ENCODE measurements around the gene AMIGO3.
"Not testable (repeated sequence)": the region's sequence is repeated elsewhere in the genome, so short reads cannot be mapped to it uniquely, and the experiment has no call there.

AMIGO3 gene

DNA sequence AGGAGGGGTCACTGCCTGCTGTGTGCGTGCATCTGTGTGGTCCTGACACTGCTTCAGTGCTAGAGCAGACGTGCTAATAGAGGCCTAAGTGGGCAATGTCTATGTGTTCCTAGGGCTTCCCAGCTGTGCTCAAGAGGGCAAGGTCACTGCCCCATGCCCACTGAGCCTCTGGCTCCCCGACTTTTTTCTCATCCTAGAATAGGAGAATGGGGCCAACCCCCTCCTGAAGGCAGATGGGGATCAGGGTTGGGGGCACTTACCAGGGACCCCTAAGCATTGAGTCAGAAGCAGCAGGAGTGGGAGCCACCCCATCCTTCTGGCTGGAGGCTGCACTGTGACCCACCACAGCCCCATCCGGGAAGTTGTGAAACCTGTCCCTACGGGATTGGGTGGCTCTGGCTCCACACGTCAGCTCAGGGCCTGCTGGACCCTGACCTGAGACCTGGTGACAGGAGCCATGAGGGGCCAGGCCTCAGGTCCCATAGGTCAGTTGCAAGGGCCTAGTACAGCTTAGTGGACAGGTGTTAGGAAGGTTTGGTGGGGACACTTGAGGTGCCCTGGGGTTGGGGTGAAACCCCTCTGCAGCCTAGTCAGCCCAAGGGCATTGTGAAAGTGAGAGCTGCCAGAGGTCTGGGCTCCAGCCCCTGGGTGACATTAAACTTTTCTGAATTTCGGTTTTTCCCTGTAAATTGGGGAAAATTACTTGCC, 31.0 kb downstream of the AMIGO3 start:
- not testable (repeated sequence) for DNase-seq (ENCODE audit: low spot score)

DNA sequence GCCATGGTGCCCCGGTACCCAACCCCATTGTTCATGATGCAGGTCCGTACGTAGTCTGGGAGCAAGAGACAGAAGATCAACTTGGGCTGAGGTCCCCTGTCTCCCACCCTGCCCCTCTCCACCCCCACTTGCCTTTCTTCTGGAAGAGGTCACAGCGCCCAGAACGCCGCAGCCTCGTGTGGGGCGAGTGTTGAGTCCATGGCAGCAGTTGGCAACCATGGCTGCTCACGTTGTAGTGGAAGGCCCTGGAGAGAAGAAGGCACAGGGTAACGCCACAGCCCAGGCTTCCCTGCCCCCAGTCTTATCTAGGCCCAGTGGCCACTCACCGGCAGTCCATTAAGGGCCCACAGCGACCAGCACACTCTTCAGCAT, 32.1 kb downstream of the AMIGO3 start:
- not testable (repeated sequence) for DNase-seq (ENCODE audit: low spot score)

DNA sequence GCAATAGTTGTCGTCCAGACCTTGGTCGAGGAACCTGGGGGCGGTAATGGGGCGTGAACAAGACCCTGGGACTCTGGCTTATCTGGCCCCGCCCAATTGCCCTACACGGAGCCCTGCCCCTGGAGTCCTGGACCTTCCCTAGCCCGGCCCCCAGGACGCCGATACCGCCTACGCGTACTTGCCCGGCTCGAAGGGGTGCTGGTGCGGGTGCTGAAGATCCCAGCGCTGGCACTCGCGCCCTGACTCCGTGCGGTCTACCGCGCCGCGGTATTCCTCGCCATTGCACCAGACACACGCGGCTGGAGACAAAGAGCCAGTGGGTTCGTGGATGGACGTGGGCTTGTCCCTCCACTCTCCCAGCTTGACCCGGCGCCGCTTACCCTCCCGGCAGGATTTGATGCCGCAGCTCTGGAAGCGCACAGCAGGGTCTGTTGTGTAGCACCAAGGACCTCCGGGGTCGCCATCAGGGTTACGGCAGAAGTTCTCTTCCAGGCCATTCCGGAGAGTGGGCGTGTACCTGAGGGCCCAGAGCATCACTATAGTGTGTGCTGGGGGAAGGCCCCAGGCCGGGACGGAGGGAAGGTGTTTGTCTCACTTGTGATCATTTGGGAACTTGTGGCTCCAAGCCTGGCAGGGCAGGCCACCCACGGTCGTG, 32.6 kb downstream of the AMIGO3 start:
- DNase-seq (ENCODE audit: low spot score) = peak; percentile 17

DNA sequence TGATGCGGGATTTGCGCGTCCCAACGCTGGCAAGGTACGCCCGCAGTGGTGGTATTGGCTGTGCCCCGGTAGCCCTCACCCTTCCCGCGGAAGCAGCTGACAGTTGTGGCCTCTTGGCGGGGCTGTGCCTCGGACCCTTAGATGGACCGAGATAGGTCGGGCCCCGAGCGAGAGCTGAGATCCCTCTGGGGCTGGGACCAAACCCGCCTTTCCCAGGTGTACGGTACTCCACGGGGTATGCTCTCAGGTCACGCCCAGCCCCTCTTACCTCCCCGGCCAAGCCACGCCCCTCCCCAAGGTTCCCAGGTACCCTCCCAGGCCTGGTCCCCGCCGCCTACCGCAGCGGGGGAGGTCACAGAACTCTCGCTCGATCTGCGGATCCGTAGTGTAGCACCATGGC, 33.1 kb downstream of the AMIGO3 start:
- DNase-seq (ENCODE audit: low spot score) = not testable (repeated sequence)

DNA sequence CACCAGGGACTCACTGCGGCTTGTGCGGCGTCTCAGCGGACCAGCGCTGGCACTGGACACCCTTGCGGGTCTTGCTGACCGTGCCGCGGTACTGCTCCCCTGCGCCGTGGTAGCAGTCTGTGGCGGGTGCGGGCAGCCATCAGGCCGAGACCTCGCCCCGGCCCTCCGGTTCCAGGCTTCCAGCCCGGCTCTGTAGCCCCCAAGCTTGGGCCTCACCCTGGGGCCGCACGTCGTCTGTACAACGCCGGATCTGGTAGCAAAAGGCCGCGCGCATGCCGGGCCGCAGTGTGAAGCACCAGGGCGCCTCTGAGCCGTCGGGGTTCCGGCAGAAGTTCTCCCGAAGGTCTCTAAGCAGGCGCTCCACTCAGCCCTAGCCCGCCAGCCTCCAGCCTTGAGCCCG, 33.6 kb downstream of the AMIGO3 start:
- not testable (repeated sequence) for DNase-seq (ENCODE audit: low spot score)

DNA sequence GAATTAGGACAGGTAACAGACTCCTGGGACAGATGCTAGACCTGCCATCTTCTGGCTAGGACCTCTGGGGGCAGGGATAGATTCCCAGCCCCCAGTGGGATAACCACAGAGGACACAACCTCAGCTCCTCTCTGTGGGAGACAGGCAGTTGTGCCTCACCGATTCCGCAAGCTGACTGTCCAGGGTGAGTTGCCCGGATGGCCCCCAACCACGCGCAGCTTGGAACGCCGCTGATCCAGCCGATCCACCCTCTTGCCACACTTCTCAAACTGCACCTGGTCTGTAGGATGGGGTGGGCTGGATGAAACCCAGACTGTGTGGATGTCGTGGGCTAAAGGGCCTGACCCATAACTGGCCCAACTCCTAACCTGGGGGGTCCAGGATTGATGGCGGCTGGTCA, 34.4 kb downstream of the AMIGO3 start:
- not testable (repeated sequence) for DNase-seq (ENCODE audit: low spot score)

DNA sequence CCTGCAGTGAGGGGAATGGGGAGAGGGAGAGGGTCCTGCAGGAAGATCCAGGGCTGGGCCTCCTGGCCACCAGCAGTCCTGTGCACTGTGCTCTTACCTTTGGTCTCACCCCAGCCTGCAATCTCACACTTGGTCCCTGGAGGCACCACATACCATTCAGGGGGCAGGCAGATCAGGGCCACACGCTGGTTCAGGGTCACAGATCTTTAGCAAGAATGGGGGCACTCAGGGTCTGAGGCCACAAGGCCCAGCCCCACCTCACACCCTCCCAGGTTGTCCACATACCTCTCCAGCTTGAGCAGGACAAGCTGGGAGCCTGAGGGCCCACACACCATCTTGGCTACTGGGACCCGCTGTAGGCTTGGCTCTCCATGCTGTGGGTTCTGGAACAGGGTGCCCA, 35.0 kb downstream of the AMIGO3 start:
- DNase-seq (ENCODE audit: low spot score) = not testable (repeated sequence)

DNA sequence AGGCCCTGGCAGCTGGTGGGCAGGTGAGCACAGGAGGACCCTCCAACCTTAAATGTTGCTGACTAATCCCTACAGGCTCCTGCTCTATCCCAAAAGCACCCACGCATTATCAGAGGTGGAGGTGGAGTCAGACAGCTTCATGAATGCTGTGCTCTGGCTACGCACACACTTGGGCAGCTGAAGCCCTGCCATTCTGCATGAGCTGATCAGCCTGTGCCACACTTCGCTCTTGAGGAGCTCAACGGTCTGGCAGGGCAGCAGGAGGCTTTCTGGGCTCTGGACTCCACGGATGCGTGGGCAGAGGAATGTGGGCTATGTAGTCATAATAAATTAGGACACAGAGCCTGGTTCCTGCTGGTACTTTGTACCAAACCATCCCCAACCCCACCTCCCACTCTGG, 36.3 kb downstream of the AMIGO3 start:
- no peak for DNase-seq (ENCODE audit: low spot score)

DNA sequence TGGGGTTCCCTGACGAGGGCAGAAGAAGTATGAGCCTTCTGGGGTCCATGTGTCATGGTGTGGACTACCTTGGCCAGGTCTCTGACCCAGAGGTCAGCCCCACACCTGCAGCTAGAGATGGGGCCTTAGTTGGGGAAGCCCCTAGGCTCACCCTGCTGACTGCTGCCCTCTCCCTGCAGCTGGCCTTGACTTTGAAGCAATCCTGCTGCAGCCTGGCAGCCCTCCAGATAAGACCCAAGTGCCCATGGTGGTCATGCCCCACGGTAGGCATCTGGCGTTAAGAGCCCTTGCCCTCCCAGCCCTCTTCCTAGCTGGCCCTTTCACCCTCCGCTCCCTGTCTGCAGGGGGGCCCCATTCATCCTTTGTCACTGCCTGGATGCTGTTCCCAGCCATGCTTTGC, 37.9 kb downstream of the AMIGO3 start:
- no peak for DNase-seq (ENCODE audit: low spot score)

DNA sequence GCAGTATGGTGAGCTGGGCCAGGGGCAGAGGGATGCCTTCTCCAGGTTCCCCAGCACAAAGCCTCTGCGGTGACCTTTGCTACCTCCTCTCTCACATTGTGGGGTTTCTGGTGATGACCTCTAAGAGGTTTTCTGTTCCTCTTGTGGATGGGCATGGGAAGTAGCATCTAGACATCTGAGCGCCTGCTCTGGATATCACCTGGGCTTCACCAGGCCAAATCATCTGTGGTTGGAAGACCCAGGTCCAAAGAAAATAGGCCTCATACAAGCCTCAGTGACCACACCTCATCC, 38.3 kb downstream of the AMIGO3 start:
- DNase-seq (ENCODE audit: low spot score) = no peak

DNA sequence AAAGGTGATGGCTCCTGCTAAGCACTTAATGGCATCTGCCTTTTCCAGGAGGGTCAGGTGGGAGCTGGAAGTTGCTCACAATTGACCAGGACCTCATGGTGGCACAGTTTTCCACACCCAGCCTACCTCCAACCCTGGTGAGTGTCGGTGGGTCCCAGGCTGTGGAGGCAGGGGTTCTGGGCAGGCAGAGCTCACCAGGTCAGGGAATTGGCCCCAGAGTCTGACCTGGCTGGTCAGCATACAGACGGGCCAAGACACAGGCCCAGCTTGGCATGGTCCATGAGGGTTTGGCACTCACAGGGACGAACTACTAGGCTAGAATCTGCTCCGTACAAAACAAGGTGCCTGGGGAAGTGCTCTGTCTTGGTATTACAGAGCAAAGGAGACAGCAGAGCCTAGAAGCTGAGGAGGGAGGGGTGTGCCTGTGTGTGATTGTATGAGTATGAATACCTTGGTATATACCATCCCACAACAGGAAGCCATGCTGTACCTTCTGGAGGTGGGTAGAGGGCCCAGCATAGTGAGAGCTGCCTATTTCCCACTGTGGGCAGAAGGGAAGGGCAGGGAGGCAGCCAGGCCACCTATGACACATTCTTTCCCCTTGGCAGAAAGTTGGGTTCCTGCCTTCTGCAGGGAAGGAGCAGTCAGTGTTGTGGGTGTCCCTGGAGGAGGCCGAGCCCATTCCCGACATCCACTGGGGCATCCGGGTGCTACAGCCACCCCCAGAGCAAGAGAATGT, 38.8 kb downstream of the AMIGO3 start:
- DNase-seq (ENCODE audit: low spot score) = no peak

DNA sequence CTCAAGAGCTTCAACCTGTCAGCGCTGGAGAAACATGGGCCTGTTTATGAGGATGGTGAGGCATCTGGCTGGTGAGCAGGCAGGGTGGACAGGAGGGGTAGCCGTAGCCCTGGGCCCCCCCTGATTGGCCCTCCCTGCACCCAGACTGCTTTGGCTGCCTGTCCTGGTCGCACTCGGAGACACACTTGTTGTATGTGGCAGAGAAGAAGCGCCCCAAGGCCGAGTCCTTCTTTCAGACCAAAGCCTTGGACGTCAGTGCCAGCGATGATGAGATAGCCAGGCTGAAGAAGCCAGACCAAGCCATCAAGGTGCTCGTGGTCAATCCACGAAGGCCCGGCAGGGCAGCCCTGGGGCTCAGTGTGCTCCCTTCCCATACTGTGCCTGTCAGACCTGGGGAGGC, 43.6 kb downstream of the AMIGO3 start:
- no peak for DNase-seq (ENCODE audit: low spot score)

DNA sequence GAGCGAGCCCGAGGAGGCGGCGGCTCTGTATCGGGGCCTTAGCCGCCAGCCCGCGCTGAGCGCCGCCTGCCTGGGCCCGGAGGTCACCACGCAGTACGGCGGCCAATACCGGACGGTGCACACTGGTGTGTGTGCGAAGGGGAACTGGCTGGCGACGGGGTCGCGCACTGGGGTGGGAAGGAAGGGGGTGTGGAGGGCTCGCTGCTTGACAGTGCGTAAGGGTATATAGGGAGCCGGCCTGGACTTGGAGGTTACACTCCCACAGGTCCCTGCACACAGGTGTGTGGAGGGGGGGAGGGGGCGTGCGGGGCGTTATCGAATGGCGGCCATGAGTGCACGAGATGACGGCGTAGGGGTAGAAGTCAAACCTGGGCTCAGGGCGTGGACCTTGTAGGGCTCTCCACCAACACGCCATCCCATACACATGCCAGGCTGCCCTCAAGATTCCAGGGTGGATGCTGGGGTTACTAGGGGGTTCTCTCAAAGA, 44.9 kb downstream of the AMIGO3 start:
- no peak for DNase-seq (ENCODE audit: low spot score)

DNA sequence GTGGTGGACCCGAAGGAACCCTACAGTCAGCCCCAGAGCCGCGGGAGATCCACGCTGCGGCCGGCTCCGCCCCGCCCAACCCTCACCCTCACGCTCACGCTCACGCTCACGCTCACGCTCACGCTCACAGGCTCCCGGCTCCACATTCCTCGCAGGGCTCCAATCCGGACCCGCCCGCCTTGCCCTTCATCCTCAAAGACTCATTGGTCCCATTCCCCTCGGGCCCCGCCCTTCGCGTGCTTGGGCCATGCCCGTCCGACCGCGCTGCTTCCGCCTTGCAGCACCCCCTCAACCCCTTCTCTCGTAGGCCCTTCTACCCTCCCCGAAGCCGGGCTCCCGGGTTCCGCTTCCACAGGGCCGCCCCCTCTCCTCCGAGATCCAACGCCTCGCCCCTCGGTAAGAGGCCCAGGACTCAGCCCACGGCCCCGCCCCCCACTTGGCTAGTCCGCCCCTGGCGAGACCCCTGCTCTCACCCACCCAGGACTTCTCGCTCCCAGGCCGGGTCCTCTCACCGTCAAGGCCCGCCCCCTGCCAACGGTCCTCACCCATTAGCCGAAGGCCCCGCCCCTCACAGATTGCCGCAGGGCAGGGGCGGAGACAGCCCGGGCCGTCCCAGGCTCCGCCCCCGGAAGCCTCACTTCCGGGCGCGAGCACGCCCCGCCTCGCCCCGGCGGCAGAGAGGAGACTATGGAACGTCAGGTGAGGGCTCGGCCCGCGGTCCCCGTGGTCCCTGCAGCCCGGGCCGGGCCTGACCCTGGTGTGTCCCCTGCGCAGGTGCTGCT, 45.6 kb downstream of the AMIGO3 start, which contains the start of gene APEH:
APEH (plus strand) TSS at position 637 of the 782 bp plus-strand sequence; CDS start at position 688, 51 bp downstream.
- DNase-seq (ENCODE audit: low spot score) = peak; percentile 98

DNA sequence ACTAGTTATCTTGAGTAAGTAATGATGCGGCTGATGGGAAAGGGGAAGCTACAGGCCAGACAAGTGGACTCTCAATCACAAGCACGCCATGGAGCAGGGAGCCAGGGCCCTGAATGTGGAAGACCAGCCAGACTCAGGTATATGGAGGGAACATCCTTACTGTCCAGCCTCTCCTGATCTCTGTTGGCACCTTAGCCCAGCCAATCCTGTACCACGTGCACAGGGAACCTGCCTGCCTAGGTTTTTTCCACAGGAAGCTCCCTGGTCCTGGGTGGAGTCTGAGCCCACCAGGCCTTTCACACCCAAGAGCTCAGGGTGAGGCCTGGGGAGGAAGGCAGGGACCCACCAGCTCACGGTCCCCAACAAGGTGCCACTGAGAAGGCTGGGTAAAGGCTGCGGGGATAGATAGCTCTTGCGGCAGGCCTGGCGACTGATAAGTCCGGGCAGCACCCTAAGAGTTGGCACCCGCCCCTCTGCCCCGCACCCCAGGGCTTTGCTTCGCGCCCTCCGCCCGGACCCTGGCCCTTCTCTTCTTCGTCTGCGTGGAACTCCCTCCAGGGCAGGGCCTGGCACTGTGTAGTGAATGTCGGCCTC, 46.3 kb downstream of the AMIGO3 start:
- peak; percentile 56 for DNase-seq (ENCODE audit: low spot score)

DNA sequence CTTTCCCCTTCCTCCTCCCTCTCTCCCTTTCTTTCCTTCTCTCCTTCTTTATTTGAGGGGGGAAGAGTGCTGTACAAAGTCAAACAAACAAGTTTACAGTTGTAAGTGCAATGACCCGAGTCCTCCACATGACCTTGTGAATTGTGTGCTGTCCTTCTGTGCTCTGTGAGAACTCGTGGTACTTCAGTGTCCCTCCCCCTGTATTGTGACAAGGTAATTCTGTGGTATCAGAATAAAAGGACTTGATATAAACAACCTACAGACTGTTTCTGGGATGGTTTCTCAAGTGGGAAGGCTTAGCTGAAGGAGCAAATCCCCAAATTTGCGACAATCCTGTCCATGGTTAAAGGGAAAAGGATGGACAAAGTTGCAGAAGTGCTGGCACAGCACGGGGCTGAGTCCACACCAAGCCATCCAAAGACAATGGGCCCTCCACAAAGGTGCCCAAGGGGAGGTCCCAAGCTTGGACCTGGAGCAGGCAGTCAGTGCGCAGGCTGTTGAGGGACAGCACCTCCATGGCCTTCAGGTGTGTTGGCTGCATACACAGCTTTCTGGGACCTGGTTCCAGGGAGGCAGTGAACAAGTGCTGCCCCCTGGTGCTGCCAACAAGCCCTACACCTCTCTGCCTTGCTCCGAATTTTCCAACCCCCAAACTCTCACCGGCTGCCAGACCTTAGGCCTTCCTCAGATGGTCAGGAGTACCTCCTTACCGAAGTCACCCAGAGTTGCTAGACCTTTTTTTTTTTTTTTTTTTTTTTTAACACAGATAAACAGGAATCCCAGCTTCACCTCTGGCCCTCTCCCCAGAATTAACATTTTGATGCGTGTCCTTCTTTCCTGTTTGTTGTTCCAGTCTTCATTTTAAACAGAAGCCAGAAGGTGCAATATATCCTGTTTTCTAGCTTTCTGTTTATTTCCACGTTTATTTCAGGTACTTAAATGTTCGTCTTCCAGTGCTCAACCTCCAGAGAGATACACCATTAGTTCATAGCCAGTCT, 47.9 kb downstream of the AMIGO3 start:
- DNase-seq (ENCODE audit: low spot score) = peak; percentile 65

DNA sequence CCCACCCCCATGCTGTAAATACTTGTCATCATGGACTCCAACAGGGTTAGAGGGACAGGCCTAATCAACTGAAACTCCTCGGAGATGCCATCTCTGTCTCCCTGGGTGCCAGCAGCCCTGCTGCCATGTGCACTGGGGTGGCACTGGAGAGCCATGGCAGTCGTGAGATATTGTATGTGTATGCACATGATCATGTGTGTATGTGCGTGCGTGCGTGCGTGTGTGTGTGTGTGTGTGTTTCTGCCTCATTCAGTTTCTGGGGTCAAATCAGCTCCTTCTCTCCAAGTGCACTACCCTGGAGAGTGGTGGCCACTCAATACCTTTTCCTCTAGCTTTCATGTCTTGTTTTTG, 48.6 kb downstream of the AMIGO3 start:
- DNase-seq (ENCODE audit: low spot score) = no peak

DNA sequence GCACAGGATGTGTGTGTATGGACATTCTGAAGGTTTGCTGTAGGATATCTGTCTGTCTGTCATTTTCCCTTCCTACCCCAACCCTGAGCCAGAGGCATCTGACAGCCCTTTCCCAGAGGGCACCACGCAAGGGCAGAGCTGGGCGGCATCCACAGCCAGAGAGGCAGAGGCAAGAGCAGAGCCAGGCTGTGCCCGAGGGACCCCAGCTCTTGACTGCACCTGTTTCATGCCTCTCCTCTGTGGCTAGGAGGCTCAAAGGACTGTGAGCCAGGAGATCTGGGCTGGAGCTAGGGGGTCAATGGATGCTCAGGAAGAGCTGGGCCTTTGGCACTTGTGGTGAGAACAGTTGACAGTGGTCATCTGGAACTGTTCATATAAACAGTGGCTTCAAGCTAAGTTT, 50.1 kb downstream of the AMIGO3 start:
- DNase-seq (ENCODE audit: low spot score) = no peak

DNA sequence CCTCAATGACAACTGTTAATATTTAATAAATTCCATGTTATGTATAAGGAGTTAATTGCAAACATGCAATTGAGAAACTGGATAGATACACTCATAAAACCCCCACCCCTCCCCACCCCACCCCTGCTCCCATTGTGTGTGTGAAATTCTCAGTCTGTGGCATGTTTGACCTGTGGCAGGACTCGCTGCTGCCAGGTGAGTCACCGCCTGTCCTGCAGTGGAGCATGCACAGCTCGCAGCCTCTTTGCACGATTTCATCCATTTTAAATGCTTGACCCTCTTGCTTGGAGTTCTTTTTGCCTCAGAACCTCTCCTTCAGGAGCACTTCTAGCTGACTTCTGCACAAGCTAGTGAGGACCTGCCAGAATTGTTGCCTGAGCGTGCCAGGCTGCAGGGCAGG, 50.6 kb downstream of the AMIGO3 start:
- no peak for DNase-seq (ENCODE audit: low spot score)

DNA sequence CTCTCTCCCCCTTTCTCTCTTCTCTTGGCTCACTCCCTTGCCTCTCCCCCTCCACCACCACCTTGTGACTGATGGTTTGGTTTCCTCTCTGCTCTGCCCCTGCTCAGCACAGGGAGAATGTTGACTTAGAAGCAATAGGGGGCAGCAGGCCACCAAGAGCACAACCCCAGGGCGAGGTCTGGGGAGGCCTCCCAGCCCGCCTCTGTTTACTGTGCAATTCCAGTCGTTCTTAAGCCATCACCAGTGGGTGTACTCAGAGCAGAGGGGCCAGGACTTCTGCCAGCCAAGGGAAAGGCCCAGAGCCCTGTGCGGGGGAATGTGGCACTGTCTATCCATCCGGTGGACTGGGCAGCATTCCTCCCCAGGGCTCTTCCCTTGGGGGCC, 51.1 kb downstream of the AMIGO3 start:
- no peak for DNase-seq (ENCODE audit: low spot score)
